ENCODE results near the gene CCNI2.

GRCh38 chr5:132739232-132739631, 8.0 kb upstream of the CCNI2 start:
- TF ChIP-seq CTCF (IDR thresholded peaks at IDR 0.05) (no peak), ZFX (IDR thresholded peaks at IDR 0.05; ENCODE audit: borderline replicate concordance) (no peak)

Data from 22Rv1 (cell line).